Ascending aorta (tissue), 2 donors: ENCODE data around the gene POPDC3. TPM values are rescaled to one million over a fixed set of nuclear protein-coding genes. Genes with fewer than 3 reads are reported as not detected.
"Not testable (repeated sequence)": the region's sequence is repeated elsewhere in the genome, so short reads cannot be mapped to it uniquely, and the experiment has no call there.

Experiments
- DNase-seq, 2 donors: peaks; one replicate each; pipeline ENCODE4 v3.0.0-alpha.2; 2019; ENCODE audit warnings: low spot score in 2 of 2
- H3K27ac ChIP-seq, 2 donors: fragments of 200-600 bp; sonication (generic); one replicate each; pipeline ENCODE4 v1.5.1; 2016 to 2017; ENCODE audit warnings: mild to moderate bottlenecking in 1 of 2
- H3K27me3 ChIP-seq: fragments of 200-600 bp; sonication (generic); one replicate; pipeline ENCODE4 v1.5.1; 2017
- H3K36me3 ChIP-seq, 2 donors: fragments of 200-600 bp; sonication (generic); one replicate each; pipeline ENCODE4 v1.5.1; 2016
- H3K4me1 ChIP-seq, 2 donors: fragments of 200-600 bp; sonication (generic); one replicate each; pipeline ENCODE4 v1.5.1; 2016 to 2017; ENCODE audit warnings: mild to moderate bottlenecking in 1 of 2
- H3K4me3 ChIP-seq, 2 donors: fragments of 200-600 bp; sonication (generic); one replicate each; pipeline ENCODE4 v1.5.1; 2016 to 2017; ENCODE audit warnings: mild to moderate bottlenecking in 1 of 2
- H3K9me3 ChIP-seq, 2 donors: fragments of 200-600 bp; sonication (generic); one replicate each; pipeline ENCODE4 v1.5.1; 2016
- intact Hi-C: fragments of 100-400 bp; cut with DNase I; formaldehyde crosslinking; loops from one replicate; pipeline ENCODE4 v1.15.1; 2023
- total RNA-seq: library from RNA; depleted of rRNA; stranded (reverse); fragments of >200 nt; gene quantifications from one replicate; pipeline ENCODE4 v1.1.0, GENCODE V29; 2016
- TF ChIP-seq, protein P1 (sequence below), 3 experiments: fragments of 200-600 bp in 2 of 3; fragments of 450-650 bp in 1 of 3; sonication (generic) in 2 of 3; IDR thresholded peaks; one replicate each; pipeline ENCODE4 v1.5.1; 2016 to 2019; ENCODE audit warnings: antibody characterized with exemption in 3 of 3, mild to moderate bottlenecking in 1 of 3, moderate library complexity in 1 of 3

POPDC3 gene
- total RNA-seq, 1 donor from 2014 or later, result not detected

DNA sequence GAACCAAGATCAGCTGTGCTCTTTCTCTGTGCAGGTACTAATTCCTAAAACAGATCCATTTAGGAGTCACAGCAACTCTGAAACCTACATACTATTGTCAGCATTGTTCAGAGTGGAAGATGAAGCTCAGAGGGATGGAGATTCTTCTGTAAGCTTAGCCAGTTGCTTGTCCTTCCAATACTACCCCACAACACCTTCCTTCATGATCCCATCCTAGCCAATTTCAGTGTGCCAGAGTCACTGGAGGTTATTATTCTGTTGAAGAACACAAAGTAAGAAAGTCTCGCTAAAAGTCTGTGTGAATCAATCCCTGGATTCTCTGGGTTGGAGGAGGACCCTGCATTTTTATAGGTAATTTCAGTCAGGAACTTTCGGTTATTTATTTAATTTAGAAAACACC is 2.3 kb downstream of the POPDC3 start:
- no peaks in the 10 kb centered on the region for H3K9me3 ChIP-seq
- peaks cover 0 to 3% of the 10 kb centered on the region in 2 donors for H3K4me1 ChIP-seq
- H3K36me3 ChIP-seq, result no peaks in the 10 kb centered on the region
- TF ChIP-seq, protein P1, sequence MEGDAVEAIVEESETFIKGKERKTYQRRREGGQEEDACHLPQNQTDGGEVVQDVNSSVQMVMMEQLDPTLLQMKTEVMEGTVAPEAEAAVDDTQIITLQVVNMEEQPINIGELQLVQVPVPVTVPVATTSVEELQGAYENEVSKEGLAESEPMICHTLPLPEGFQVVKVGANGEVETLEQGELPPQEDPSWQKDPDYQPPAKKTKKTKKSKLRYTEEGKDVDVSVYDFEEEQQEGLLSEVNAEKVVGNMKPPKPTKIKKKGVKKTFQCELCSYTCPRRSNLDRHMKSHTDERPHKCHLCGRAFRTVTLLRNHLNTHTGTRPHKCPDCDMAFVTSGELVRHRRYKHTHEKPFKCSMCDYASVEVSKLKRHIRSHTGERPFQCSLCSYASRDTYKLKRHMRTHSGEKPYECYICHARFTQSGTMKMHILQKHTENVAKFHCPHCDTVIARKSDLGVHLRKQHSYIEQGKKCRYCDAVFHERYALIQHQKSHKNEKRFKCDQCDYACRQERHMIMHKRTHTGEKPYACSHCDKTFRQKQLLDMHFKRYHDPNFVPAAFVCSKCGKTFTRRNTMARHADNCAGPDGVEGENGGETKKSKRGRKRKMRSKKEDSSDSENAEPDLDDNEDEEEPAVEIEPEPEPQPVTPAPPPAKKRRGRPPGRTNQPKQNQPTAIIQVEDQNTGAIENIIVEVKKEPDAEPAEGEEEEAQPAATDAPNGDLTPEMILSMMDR (IDR thresholded peaks at IDR 0.05), result no peak
- DNase-seq, result no peak
- intact Hi-C loops, result no loop called here
- no peak overlapping the region for H3K4me3 ChIP-seq
- peaks cover 7% of the 10 kb centered on the region for H3K27me3 ChIP-seq
- no peak overlapping the region for H3K27ac ChIP-seq

- intact Hi-C loops, result no loop called here
- H3K36me3 ChIP-seq, result no peaks in the 10 kb centered on the region
Measured at GRCh38 chr6:105174512-105174911, 5.3 kb downstream of the POPDC3 start.

GRCh38 chr6:105172515-105172914 is 7.3 kb downstream of the POPDC3 start:
- H3K4me1 ChIP-seq, intact Hi-C loops, H3K27me3 ChIP-seq, H3K27ac ChIP-seq, DNase-seq, H3K36me3 ChIP-seq, H3K9me3 ChIP-seq, H3K4me3 ChIP-seq: not testable (repeated sequence)

More at GRCh38 chr6:105174512-105174911, 5.3 kb downstream of the POPDC3 start:
- H3K4me3 ChIP-seq, result no peak overlapping the region
- H3K27ac ChIP-seq, result no peak overlapping the region
- H3K4me1 ChIP-seq, result peaks cover 0 to under 1% of the 10 kb centered on the region in 2 donors
- no peak for DNase-seq
- TF ChIP-seq, protein P1 (IDR thresholded peaks at IDR 0.05), result no peak
- H3K9me3 ChIP-seq, result no peaks in the 10 kb centered on the region
- H3K27me3 ChIP-seq, result peaks cover 6% of the 10 kb centered on the region

- TF ChIP-seq, protein P1 (IDR thresholded peaks at IDR 0.05), result no peak
- H3K36me3 ChIP-seq, result no peaks in the 10 kb centered on the region
- intact Hi-C loops, result no loop called here
- H3K27ac ChIP-seq, result no peak overlapping the region
- H3K9me3 ChIP-seq, result no peaks in the 10 kb centered on the region
- no peaks in the 10 kb centered on the region for H3K27me3 ChIP-seq
- no peaks in the 10 kb centered on the region for H3K4me1 ChIP-seq
- H3K4me3 ChIP-seq, result no peak overlapping the region
- DNase-seq, result no peak
Measured at GRCh38 chr6:105170059-105170458, 9.8 kb downstream of the POPDC3 start.

- Histone ChIP-seq H3K27me3 (no peaks in the 10 kb centered on the region), H3K27ac (no peak overlapping the region), H3K9me3 (no peaks in the 10 kb centered on the region), H3K4me1 (no peaks in the 10 kb centered on the region), H3K36me3 (no peaks in the 10 kb centered on the region), H3K4me3 (no peak overlapping the region)
- no peak for DNase-seq
- intact Hi-C loops, result no loop called here
- TF ChIP-seq, protein P1 (IDR thresholded peaks at IDR 0.05), result no peak
Measured at GRCh38 chr6:105167914-105168313, 11.9 kb downstream of the POPDC3 start.

DNA sequence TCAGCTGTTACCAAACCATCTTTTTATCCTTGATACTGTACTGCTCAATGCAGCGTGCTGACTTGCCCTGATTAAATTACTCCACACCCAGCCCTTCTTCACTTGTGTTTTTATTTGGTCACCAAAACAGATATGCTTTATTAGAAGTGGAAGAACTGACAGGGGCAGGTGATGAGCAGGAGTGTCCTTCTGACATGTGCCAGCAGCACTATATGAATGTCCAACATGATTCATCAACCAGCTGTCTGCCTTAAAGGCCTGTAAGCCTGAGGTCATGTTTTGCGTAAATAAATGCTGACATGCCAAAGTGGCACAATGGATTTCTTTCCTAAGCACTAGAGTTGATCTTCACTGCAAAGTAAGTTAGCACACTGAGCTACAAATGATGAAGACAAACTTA is 15.4 kb downstream of the POPDC3 start:
- Histone ChIP-seq H3K36me3 (no peaks in the 10 kb centered on the region), H3K27me3 (no peaks in the 10 kb centered on the region), H3K27ac (no peak overlapping the region), H3K9me3 (no peaks in the 10 kb centered on the region), H3K4me3 (no peak overlapping the region), H3K4me1 (no peaks in the 10 kb centered on the region)
- intact Hi-C loops, result no loop called here
- DNase-seq, result no peak
- TF ChIP-seq, protein P1 (IDR thresholded peaks at IDR 0.05), result no peak
